HG02763 (cell line): Measurements from ENCODE around the gene PROZ.

Source experiments
- ATAC-seq: cut with Tn5 transposase; IDR thresholded peaks from one replicate; pipeline ENCODE4 v1.9.1; 2021; ENCODE audit warnings: mild to moderate bottlenecking, moderate library complexity; ENCODE audit not compliant: unreplicated experiment

PROZ gene

DNA sequence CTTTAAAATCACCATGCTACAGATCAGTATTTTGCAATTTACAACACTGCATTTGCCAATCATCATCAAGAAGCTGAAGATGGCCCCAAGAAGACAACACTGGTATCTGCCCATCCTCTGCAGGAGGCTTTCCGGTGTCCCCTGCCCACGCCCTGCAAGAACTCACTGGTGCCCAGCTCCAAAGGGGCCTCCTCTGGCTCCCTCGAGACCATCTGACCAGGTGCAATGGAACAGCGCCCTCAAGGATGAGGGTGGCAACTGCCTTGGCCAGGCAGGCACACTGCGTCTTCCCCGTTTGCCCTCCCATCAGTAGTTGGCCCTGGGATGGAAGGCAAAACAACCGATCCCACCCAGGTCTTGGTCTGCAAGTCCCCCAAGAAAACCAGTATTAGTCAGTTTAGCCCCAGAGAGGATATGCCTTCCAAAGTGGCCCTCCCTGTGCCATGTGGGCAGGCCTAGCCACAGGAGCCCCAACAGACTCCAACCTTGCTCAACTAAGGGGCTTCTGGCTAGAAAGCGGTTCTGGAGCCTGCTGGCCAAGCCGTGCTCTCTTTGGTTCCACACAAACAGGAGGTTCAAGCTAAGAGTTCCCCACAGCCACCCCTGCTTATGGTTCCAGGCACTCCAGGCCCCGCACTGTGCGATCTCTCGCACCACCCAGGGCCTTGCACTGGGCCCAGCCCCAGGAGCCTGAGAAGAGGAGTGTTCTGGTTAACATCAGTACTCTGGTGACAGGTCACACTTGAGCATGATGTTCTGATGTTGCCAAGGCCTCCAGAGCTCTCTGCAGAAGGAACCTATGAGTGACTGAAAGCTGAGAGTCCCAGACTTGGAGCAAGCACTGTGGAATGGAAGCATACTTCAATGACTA lies 45.3 kb downstream of the PROZ start:
- ATAC-seq: no peak

GRCh38 chr13:113204378-113204734 lies 45.9 kb downstream of the PROZ start:
- no peak for ATAC-seq

DNA sequence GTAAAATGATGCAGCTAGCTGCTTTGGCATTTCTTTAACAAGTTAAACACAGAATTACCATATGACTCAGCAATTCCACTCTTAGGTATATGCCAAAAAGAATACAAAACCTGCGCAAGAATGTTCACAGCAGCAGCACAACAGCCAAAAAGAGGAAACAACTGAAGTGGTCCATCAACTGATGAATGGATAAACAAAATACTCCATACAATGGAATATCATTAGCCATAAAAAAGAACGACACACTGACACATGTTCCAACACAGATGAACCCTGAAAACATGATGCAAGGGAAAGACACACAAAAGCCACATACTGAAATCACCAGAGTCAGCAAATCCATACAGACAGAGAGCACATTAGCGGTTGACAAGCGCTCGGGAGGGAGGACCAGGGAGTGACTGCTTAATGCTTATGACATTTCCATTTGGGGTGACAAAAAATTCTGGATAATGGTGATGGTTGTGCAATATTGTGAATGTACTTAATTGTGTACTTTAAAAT lies 47.0 kb downstream of the PROZ start:
- no peak for ATAC-seq

DNA sequence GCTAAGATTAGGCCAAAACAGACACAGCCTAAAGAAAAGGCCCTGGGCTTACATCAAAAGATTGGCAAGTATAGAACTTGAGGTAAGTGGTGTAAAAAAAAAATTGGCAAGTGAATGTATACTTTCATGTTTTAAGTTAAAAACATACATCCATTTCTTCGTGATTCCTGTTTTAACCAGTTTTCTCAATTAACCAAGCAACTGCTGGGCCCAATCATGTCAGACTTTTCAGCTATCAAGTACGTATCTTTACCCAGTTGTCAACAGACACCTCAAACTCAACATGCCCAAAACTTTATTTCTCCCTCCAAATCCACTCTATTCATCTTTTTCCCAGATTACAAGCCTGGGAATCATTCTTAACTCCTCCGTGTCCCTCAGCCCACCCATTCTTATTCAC lies 49.0 kb downstream of the PROZ start:
- ATAC-seq: no peak

DNA sequence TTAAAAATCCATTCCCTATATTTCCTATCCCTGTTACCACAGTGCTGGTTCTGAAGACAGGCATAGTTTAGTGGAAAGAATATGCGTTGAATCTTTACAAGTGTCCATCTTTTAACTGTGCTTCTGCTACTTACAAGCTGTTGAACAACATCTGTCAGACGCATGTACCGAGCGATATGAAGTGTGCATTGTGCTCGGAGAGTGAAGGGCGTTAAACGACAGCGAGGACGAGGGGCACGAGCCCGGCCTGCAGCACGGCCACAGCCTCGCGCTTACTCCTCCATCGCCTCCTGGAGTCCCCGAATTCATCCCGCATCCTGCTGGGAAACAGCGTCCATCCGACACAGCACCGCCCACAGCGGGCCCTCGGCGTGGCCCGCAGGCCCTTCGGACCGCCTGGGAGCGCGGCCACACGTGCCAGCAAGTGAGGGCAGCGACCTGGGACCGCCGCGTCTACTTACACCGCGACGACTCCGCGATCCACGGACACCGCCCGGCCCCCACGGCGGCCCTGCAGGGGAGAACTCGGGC lies 49.5 kb downstream of the PROZ start:
- ATAC-seq: peak; percentile 9

DNA sequence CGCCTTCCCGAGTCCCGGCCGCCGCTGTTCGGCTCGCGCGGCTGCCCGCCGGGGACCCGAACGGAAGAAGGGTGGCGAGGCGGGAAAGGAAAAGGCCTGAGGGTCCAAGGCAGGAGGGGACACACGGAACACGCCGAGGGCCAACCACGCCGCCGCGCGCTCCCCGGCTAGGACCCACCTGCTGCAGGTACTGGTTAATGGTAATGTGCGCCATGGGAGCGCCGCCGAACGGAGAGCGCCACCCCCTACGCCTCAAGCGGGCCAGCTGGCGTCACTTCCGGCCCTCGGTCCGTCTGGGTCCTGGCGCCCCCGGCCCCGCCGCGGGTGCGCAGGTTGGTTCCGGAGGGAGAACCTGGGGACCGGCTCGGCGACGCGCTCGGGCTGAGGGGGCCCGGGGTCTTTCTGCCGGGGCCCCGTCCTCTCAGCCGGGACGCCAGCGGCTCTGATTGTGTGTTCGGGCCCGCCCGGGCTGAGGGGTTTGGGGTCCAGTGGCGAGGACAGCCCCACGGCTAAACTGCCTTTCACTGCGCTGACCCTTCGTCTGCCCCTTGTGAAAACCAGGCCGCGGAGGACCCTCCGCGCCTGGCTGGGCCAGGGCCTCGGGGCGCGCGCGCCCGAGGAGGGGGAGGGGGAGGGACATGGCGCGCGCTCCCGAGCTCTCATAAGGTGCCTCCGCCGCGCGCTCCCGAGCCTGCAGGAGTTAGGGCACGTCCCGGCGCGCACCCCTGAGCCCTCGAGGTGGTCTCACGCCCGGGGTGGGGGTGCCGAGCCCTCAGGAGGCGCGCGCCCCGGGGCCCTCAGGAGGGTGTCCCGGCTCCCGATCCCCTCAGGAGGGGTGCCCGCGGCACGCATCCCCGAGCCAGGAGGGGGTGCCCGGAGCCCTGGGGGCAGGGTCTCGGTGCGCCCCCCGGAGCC lies 50.2 kb downstream of the PROZ start, which contains the start of gene PCID2:
TSS of gene PCID2 (minus strand) at position 249 of the 915 bp plus-strand sequence. CDS start at position 214, 35 bp downstream.
- peak; percentile 73 for ATAC-seq

GRCh38 chr13:113209336-113209758 lies 50.9 kb downstream of the PROZ start, which contains the start of gene CUL4A:
Gene CUL4A (plus strand): TSS chr13:113209613. CDS start chr13:113209628, 15 bp downstream.
- ATAC-seq: peak; percentile 39

DNA sequence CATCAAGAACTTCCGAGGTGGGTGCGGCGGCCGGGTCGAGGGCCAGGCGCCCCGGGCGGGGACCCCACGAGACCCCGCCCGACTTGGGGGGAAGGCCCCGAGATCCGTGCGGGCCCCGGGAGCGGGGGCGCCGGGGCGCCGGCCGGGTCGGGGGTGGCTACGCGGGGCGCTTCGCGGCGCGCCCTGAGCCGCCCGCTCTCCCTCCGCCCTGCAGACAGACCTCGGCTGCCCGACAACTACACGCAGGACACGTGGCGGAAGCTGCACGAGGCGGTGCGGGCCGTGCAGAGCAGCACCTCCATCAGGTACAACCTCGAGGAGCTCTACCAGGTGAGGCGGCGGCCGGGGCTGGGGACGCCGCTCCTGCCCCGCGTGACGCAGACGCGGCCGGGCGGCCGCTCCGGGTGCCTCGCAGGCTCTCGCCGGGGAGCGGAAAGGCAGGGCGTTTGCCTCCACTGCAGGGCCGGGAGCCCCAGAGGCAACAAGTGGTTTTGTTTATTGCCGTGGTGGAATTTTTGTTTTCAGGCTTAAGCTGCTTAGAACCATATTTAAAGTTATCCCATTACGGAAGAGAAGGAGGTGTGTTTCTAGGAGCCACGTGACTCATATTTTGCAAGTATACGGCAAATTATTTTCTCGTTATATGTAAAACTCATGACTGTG lies 51.4 kb downstream of the PROZ start:
- ATAC-seq: peak; percentile 34

- no peak for ATAC-seq
These were observed 52.4 kb downstream of the PROZ start for GRCh38 chr13:113210833-113211232.

GRCh38 chr13:113211774-113212173 lies 53.3 kb downstream of the PROZ start:
- no peak for ATAC-seq

- no peak for ATAC-seq
These were observed 58.0 kb downstream of the PROZ start for GRCh38 chr13:113216254-113217048.

- no peak for ATAC-seq
These were observed 60.1 kb downstream of the PROZ start for GRCh38 chr13:113218586-113218985.

- no peak for ATAC-seq
These were observed 61.0 kb downstream of the PROZ start for GRCh38 chr13:113219256-113219940.

- ATAC-seq: no peak
These were observed 61.7 kb downstream of the PROZ start for GRCh38 chr13:113220141-113220598.

GRCh38 chr13:113220877-113221276 lies 62.4 kb downstream of the PROZ start:
- ATAC-seq: no peak
